Measurements from ENCODE around the gene MRC1.

MRC1 gene

GRCh38 chr10:17795813-17796594, 13.1 kb upstream of the MRC1 start:
- DNase-seq: no peak

GRCh38 chr10:17801507-17801906, 7.6 kb upstream of the MRC1 start:
- no peak for DNase-seq

GRCh38 chr10:17802350-17802749, 6.8 kb upstream of the MRC1 start:
- no peak for DNase-seq

GRCh38 chr10:17802976-17803375, 6.2 kb upstream of the MRC1 start:
- DNase-seq: peak; percentile 82 to 87

GRCh38 chr10:17805330-17805729, 3.8 kb upstream of the MRC1 start:
- DNase-seq: peak; percentile 66 to 72

GRCh38 chr10:17805921-17806577, 3.1 kb upstream of the MRC1 start:
- peak; percentile 43 to 60 for DNase-seq

GRCh38 chr10:17811146-17811865, 2.2 kb downstream of the MRC1 start:
- DNase-seq: peak; percentile 72 to 77

- peak; percentile 62 to 73 for DNase-seq
These were observed 5.8 kb downstream of the MRC1 start for GRCh38 chr10:17814973-17815372.

GRCh38 chr10:17816199-17816598, 7.1 kb downstream of the MRC1 start:
- DNase-seq: peak; percentile 60 to 62

- DNase-seq: no peak
These were observed 8.2 kb downstream of the MRC1 start for GRCh38 chr10:17817316-17817715.

- no peak for DNase-seq
These were observed 8.6 kb downstream of the MRC1 start for GRCh38 chr10:17817790-17818189.

- DNase-seq: no peak
These were observed 10.7 kb downstream of the MRC1 start for GRCh38 chr10:17819836-17820235.

- no peak for DNase-seq
These were observed 11.8 kb downstream of the MRC1 start for GRCh38 chr10:17820943-17821342.

GRCh38 chr10:17821893-17822292, 12.7 kb downstream of the MRC1 start:
- DNase-seq: peak; percentile 52 to 58

GRCh38 chr10:17831341-17831740, 22.2 kb downstream of the MRC1 start:
- peak; percentile 70 to 97 for DNase-seq

- no peak for DNase-seq
These were observed 22.7 kb downstream of the MRC1 start for GRCh38 chr10:17831896-17832295.

- no peak for DNase-seq
These were observed 24.5 kb downstream of the MRC1 start for GRCh38 chr10:17833656-17834055.

- no peak for DNase-seq
These were observed 26.5 kb downstream of the MRC1 start for GRCh38 chr10:17835688-17836087.

GRCh38 chr10:17836942-17837341, 27.8 kb downstream of the MRC1 start:
- DNase-seq: peak in 1 of 2 donors; percentile 66

GRCh38 chr10:17838080-17838648, 29.0 kb downstream of the MRC1 start:
- peak; percentile 65 to 81 for DNase-seq

- DNase-seq: peak; percentile 79 to 95
These were observed 31.9 kb downstream of the MRC1 start for GRCh38 chr10:17841050-17841449.

- DNase-seq: peak in 1 of 2 donors; percentile 56
These were observed 33.5 kb downstream of the MRC1 start for GRCh38 chr10:17842641-17843040.
